HG03060 (cell line): Measurements from ENCODE around the gene MAVS.
"Not testable (repeated sequence)": the region's sequence is repeated elsewhere in the genome, so short reads cannot be mapped to it uniquely, and the experiment has no call there.

Experiments
- ATAC-seq: cut with Tn5 transposase; IDR thresholded peaks from one replicate; pipeline ENCODE4 v1.9.1; 2021; ENCODE audit warnings: low read depth, moderate number of reproducible peaks; ENCODE audit not compliant: unreplicated experiment

The MAVS gene

DNA sequence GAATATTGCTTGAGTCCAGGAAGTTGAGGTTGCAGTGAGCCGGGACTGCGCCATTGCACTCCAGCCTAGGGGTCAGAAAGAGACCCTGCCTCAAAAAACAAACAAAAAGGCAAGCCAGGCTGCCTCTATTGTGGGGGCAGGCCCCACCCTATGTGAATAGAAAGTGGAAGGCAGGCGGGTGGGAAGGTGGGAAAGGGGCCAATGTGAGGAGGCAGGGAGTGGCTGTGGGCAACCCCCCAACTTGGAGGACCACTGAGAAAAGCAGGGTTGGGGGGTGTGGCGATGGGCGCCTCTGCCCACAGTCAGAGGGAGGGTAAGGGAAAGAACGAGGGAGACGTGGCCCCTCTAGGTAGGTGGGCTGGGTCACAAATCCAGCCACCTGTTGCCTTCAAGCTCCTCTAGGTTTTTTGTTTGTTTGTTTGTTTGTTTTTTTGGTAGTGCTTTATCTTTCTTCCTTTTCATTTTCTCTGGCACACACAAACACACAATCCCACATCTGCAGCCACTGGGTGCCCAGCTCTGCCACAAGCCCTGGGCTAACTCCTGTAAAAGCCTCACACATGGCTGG, 31.6 kb upstream of the MAVS start:
- no peak for ATAC-seq

DNA sequence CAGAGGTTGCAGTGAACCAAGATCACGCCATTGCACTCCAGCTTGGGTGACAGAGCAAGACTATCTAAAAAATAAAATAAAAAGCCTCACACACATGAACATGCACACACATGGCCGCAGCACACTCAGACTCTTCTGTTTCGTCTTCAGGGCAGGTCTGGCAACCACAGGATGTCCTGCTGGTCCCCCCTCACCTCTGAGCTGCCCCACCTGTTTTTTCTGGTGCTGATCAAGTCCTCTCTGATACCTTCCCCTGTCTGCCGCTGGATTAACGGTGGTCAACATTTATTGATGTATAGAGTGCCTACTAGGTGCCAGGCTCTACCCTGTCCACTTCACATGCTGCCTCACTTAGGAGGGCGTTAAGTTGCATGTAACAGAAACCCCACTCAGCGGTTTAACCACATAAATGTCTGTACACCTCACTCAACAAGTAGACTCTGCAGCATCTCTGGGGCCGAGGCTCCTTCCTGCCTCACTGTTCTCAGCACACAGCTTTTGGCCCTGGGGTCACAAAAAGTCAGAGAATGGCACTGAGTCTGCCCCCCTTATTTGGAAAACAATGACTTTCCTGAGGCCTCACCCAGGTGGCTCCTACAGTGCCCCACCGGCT, 30.8 kb upstream of the MAVS start:
- ATAC-seq, result no peak

DNA sequence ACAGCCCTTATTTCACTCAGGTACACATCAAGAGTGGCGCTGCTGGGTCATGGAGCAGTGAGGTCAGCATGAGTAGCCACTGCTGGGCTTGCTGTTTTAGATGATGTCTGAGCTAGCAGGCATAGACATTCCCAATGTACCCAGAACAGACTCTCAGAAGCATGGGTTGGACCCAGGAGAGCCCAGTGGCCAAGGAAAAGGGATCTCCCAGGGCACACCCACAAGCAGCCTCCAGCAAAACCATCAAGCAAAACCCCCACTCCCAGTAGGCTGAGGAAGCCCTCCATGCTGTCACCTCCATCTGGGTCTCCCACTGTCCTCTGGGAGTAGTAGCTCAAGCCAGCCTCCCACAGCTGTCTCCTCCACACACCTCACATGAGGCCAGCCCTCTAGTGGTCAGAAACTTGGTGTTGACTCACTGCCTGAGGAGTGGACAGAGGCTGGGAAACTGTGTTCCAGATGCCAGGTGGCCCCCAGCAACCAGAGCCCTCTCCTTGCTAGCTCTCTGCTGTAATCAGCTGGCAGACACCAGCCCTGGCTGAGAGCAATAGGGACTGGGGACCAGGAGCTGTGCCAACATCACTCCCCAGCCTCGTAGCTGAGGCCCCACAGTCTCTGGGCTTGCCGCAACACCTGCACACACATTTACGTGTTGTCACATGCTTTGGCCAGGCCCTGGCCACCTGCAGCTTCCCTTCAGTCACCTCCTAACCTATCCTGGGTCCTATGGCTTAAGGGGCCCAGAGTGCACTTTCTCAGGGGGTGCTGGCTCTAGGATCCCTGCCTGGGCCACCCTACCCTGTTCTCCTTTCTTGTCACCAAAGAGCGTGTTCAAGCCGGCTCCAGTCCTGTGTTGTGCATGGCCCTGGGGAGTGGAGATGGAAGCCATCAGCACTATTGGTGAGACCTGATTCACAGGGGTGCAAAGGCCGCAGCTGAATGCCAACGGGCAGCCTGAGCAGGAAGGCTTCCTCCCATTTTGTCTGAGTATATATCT, 28.2 kb upstream of the MAVS start:
- no peak for ATAC-seq

DNA sequence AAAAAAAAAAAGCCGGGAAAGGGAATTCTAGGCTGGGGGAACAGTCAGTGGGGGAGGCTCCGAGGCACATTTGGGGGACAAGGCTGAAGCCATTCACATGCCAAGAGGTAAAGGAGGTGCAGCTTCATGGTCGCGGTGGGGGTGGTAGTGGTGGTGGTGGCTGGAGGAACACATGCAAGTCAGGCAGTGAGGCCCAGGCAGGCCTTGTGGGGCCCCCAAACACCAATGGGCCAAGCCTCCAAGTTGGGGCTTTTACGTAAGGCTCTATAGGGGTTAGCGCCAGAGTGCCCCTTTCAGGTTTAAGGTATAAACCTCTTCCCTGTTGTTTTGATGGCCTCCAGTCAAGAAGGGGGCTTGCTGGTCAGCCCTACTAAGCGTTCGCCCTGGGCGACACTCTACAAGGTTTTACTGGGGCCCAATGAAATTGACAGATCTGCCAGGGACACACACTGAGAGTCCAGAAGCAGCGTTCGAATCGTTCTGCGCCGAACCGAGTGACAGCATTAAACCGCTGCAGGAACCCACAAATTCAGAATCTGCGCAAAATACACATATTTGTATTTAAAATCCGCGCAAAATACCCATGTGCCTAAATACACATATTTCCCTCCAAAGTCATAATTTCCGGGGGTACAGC, 27.1 kb upstream of the MAVS start:
- ATAC-seq, result no peak

DNA sequence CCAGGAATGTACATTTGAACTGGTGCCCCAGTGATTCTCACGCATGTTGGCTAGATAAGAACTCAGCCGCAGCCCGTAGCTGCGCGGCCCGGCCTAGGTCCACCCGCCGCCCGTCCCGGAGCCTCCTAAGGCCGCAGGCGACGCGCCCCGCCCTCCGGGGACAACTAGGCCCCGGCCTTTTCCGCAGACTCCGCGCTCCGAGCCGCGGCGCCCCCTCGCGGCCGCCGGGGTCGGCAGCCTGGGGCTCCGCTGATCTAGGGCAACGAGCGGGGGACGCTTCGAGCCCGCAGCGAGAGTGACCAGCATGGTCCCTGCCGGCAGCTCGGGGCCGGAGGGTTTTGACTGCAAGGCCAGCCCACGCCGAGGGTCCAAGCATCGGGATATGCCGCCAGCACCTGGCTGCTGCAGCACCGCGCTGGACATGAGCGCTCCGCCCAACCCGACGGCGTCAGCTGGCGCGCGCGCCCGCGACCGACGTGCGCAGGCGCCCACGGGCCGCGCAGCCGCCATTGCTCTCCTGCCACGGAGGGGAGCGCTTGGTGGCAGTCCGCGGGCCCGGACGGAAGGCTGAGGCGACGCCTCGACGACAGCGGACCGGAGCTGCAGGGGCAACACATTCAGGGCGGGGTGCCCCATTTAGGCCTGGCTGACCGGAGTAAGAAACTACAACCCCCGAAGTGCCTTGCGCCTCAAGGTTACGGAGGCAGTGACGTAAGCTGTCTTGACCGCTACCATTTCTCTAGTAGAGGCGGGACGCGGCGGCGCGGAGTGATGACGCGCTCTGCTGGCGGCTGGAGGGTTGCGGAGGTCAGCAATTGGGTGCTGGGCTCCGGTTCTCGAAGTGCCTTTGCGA, 26.4 kb upstream of the MAVS start, which contains the start of gene AP5S1:
AP5S1 (plus strand) TSS at position 500 of the 853 bp plus-strand sequence. CDS start 1,571 bp downstream, outside the sequence.
- peak; percentile 68 for ATAC-seq

DNA sequence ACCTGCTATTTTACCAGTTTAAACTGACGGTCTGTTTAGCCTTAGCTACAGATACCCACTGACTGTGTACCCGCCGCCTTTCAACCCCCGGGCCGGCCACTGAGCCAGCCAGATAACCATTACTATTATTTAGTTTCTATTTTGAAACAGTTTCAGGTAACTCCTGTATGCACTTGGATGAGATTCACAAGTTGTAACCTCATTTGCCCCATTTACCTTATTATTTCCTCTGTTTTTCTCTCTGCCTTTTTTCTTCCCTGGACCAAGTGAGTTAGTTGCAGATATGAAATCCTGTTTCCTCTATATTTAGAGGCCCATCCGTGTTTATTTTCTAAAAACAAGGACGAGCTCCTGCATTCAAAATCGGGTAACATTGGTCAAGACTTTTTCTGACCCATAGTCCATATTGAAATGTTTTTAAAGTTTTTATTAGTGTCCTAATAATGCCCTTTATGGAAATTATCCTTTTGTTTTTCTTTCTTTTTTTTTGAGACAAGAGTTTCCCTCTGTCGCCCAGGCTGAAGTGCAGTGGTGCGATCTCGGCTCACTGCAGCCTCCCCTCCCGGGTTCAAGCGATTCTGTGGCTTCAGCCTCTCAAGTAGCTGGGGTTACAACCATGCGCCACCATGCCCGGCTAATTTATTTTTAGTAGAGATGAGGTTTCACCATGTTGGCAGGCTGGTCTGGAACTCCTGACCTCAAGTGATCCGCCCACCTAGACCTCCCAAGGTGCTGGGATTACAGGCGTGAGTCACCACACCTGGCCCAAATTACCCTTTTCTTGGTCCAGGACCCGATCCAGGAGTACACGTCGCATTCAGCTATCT, 25.5 kb upstream of the MAVS start:
- ATAC-seq, result peak; percentile 0

DNA sequence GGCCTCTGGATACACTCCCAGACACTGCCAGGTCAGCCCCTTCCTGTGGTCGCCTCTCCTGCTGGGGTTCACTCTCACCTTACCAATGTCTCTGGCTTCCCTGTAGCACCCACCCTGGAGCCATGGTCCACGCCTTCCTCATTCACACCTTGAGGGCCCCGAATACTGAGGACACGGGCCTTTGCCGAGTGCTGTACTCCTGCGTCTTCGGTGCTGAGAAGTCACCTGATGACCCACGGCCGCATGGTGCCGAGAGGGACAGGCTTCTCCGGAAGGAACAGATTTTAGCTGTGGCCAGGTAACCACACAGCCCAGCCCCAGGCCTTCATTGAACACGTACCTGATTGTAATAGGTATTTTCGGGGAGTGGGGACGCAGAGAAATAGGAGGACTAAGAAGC, 24.6 kb upstream of the MAVS start:
- no peak for ATAC-seq

DNA sequence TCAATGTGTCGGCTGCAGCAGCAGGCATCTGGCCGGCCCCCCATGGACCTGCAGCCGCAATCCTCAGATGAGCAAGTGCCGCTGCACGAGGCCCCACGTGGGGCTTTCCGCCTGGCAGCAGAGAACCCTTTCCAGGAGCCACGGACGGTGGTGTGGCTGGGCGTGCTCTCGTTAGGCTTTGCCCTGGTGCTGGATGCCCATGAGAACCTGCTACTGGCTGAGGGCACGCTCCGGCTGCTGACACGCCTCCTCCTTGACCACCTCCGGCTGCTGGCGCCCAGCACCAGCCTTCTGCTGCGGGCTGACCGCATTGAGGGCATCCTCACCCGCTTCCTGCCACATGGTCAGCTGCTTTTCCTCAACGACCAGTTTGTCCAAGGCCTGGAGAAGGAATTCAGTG, 22.8 kb upstream of the MAVS start:
- ATAC-seq, result no peak

DNA sequence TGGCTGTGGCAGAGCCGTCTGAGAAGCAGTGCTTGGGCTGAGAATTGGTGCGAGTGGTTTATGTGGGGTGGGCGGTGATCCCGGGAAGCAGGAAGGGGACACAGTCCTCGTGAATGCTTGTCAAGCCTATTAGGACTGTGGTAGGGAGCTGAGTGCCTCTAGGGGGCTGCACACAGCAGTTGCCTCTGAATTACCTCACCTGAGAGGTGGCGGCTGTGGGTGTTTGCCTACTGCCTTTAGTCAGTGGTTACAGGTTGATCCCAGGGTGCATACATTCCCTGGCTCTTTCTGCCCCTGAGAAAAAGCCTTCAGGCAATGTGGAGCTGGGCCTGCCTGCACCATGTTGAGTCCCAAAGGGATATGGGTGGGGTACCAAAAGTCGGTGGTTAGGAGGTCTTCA, 21.1 kb upstream of the MAVS start:
- no peak for ATAC-seq

DNA sequence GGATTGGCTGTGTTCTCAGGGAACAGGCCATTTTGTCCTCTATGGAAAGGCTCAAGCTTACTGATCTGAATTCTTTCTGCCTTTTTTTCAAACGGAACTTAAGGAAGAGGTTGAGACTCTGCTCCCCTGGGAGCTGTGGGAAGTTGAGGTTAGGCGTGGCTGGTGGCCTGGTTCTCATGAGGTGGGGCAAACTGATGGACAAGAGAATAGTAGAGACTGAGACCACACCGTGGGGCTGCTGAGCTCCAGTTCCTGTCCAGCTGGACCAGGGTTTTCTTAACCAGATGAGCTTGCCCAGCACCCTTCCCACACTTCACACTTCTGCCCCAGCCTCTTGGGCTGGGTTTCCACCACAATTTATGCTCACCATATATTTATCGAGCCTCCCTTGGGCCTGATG, 20.2 kb upstream of the MAVS start:
- ATAC-seq, result no peak

DNA sequence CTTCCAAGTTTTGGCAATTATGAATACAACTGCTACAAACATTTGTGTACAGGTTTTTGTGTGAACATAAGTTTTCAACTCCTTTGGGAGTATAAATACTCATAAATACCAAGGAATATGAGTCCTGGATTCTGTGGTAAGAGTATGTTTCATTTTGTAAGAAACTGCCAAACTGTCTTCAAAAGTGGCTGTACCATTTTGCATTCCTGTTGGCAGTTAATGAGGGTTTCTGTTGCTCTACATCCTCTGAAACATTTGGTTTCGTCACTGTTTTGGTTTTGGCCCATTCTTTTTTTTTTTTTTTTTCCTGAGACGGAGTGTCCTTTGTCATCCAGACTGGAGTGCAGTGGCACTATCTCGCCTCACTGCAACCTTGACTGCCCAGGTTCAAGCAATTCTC, 17.8 kb upstream of the MAVS start:
- no peak for ATAC-seq

DNA sequence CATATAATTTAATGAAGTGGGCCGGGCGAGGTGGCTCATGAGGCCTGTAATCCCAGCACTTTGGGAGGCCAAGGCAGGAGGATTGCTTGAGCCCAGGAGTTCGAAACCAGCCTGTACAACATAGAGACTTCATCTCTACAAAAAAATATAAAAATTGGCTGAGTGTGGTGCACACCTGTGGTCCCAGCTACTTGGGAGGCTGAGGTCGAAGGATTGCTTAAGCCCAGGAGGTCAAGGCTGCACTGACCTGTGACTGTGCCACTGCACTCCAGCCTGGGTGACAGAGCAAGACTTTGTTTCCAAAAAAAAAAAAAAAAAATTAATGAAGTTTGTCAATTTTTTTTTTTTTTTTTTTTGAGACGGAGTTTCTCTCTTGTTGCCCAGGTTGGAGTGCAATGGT, 16.7 kb upstream of the MAVS start:
- not testable (repeated sequence) for ATAC-seq

DNA sequence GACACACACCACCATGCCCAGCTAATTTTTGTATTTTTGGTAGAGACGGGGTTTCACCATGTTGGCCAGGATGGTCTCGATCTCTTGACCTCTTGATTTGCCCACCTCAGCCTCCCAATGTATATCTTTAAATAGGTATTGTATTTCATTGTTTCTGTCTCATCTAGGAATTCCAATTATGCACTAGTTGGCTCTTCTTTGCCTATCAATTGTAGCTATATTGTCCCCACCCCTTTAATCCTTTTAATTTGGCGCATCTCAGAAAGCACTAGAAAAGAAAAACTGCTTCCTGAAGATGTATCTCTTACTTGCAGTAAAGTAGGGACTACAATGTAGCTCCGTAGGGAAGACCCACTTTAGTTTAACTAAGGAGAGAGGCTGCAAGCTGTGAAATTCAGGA, 10.5 kb upstream of the MAVS start:
- no peak for ATAC-seq

DNA sequence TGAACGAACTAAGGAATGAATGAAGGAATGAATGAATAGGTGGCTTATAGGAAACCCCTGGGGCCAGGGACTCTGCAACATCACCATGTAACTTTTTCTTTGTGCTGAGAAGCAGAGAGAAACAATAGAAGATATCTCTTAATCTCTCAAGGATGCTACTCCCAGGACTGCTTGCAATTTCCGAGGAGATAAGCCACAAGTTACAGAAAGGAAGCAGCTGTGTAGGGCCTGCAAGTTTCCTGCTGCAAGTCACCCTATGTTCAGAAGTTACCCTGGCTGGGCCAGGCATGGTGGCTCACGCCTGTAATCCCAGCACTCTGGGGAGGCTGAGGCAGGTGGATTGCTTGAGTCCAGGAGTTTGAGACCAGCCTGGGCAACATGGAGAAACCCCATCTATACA, 7.3 kb upstream of the MAVS start:
- no peak for ATAC-seq

DNA sequence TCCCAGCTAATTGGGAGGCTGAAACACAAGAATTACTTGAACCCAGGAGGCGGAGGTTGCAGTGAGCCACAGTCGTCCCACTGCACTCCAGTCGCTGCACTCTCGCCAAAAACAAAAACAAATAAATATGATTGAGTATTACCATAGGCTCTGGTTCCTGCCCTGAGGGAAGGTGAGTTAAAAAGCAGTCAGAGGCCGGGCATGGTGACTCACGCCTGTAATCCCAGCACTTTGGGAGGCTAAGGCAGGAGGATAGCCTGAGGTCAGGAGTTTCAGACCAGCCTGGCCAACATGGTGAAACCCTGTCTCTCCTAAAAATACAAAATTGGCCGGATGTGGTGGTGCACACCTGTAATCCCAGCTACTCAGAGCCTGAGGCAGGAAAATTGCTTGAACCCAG, 6.4 kb upstream of the MAVS start:
- ATAC-seq, result not testable (repeated sequence)

DNA sequence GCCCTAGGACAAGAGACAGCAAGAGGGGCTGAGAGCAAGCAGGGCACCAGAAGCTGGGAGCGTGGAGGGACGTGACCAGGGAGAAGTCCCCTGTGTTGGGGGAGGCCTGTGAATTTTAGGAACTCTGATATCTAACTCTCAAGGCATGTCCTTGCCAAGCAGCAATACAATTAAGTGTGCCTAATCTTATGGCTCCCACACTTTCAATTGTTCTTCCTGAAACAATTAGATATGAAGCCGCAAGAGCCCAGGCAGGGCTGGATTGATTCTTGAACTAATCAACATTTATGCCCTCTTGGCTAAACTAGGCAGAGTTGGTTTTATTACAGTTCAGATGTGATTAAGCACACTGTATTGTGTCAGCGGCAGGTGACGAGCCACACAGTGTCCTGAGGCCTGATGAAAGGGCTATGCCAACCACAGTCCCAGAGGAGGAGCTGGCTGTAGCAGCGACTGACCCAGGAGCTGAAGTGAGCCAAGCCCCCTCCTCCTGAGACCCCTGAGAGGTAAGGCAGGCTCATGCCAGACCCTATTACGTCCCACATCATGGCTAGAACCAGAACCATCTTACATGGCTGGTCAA, 4.2 kb upstream of the MAVS start:
- no peak for ATAC-seq

DNA sequence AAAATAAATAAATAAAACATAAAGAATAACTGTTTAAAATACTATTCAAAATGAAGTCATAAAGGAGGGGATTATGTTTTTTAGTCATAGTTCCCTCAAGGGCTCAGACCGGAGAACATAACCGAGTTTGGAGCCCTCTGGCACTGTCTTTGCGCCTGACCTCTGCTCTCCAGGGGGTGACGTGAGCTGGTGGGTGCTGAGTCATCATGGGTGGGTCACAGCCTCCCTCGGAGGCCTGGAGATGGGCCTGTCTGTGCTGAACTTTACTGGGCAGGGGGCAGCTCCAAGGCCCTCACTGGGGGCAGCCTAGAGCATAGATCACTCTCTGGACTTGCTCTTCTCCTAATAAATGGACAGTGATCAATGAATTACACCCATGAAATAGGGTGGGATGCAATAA, 3.1 kb upstream of the MAVS start:
- ATAC-seq, result no peak

DNA sequence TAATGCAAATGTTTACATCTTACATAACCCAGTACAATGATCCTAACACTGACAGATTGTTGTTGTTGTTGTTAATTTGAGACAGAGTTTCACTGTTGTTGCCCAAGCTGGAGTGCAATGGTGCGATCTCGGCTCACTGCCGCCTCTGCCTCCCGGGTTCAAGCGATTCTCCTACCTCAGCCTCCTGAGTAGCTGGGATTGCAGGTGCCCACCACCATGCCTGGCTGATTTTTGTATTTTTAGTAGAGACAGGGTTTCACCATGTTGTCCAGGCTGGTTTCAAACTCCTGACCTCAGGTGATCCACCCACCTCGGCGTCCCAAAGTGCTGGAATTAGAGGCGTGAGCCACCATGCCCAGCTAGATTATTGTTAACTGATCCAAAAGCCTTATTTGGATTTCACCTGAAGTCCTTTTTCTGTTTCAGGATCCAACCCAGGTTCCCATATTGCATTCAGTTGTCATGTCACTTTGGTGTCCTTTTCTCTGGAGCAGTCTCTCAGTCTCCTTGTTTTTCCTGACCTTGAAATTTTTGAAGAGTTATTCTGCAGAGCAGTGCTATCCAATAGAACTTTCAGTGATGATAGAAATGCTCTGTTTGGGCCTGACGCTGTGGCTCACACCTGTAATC, 2.5 kb upstream of the MAVS start:
- ATAC-seq, result not testable (repeated sequence)

DNA sequence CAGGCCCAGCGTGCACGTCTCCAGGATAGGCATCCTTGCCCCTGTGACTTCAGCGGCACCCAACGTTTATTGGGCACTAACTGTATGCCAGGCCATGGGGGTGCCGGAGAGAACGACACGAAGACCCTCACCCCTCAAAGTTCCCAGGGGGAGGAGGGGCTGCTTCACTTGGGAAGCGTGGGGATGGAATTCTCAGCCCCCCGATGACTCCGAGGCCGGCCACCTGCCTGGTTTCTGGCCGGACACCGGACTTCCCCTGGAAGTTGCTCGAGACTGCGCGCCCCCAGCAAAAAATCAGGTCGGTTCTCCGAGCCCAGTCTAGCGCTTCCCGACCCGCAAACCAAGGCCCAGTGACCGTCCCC, 275 bp upstream of the MAVS start:
- no peak for ATAC-seq
